NK-92 (cell line): ENCODE results near the gene HSPB8.

ENCODE experiments used
- DNase-seq: peaks from one replicate; lab custom pipeline; 2025; ENCODE audit not compliant: unreplicated experiment; lab: John Stamatoyannopoulos, UW

Gene HSPB8

GRCh38 chr12:119169150-119169549, 9.6 kb upstream of the HSPB8 start:
- DNase-seq, result no peak

- DNase-seq, result no peak
Measured at GRCh38 chr12:119171291-119171690, 7.4 kb upstream of the HSPB8 start.

- DNase-seq, result no peak
Measured at GRCh38 chr12:119171691-119172425, 6.9 kb upstream of the HSPB8 start.

- no peak for DNase-seq
Measured at GRCh38 chr12:119175081-119175480, 3.6 kb upstream of the HSPB8 start.

- no peak for DNase-seq
Measured at GRCh38 chr12:119176267-119177055, 2.3 kb upstream of the HSPB8 start.

- DNase-seq, result no peak
Measured at GRCh38 chr12:119177056-119177325, 1.7 kb upstream of the HSPB8 start.

GRCh38 chr12:119177724-119178380, 879 bp upstream of the HSPB8 start:
- no peak for DNase-seq

- no peak for DNase-seq
Measured at GRCh38 chr12:119179335-119180021, 747 bp downstream of the HSPB8 start.

GRCh38 chr12:119180380-119181040, 1.8 kb downstream of the HSPB8 start:
- no peak for DNase-seq

GRCh38 chr12:119181202-119181601, 2.5 kb downstream of the HSPB8 start:
- DNase-seq, result no peak

GRCh38 chr12:119181944-119182343, 3.2 kb downstream of the HSPB8 start:
- no peak for DNase-seq

GRCh38 chr12:119182701-119183493, 4.2 kb downstream of the HSPB8 start:
- no peak for DNase-seq

GRCh38 chr12:119183942-119184695, 5.4 kb downstream of the HSPB8 start:
- no peak for DNase-seq

GRCh38 chr12:119195256-119195655, 16.5 kb downstream of the HSPB8 start:
- DNase-seq, result no peak

GRCh38 chr12:119198440-119198839, 19.7 kb downstream of the HSPB8 start:
- DNase-seq, result no peak

GRCh38 chr12:119200601-119201000, 21.9 kb downstream of the HSPB8 start:
- no peak for DNase-seq

GRCh38 chr12:119201789-119202543, 23.2 kb downstream of the HSPB8 start:
- no peak for DNase-seq

- no peak for DNase-seq
Measured at GRCh38 chr12:119202544-119202943, 23.8 kb downstream of the HSPB8 start.

- DNase-seq, result no peak
Measured at GRCh38 chr12:119204131-119204530, 25.4 kb downstream of the HSPB8 start.
